Panc1 (cell line): ENCODE results near the gene GRID1. TPM values are rescaled to one million over a fixed set of nuclear protein-coding genes. Genes with fewer than 3 reads are reported as not detected.

Source experiments
- ATAC-seq: fragments of 200-7000 bp; cut with Tn5 transposase; 2 replicates; pipeline ENCODE4 v1.9.1; 2020; ENCODE audit warnings: mild to moderate bottlenecking, moderate library complexity
- BruUV-seq: library from RNA; stranded (reverse); fragments of 400-500 nt; replicated peaks from 2 replicates; lab custom pipeline; 2021; lab: Mats Ljungman, UMichigan
- CTCF ChIA-PET: fragments of 300-600 bp; sonication (Branson Sonifier 250); formaldehyde crosslinking; loops from one replicate; lab custom pipeline; 2022; ENCODE audit warnings: antibody characterized with exemption; lab: Charles Lee
- POLR2A ChIA-PET: fragments of 300-600 bp; sonication (Branson Sonifier 250); formaldehyde crosslinking; loops from one replicate; lab custom pipeline; 2022; ENCODE audit warnings: antibody characterized with exemption; lab: Charles Lee
- DNase-seq: peaks from one replicate; pipeline ENCODE4 v3.0.0-alpha.2; 2010; ENCODE audit warnings: low read depth, low spot score
- H3K27ac ChIP-seq: 2 replicates; pipeline ENCODE4 v1.5.1; 2011; ENCODE audit warnings: mild to moderate bottlenecking, low read length, inconsistent platforms
- H3K27me3 ChIP-seq: fragments of 200-500 bp; sonication (Bioruptor generic); 2 replicates; pipeline ENCODE4 v1.6.0; 2014; ENCODE audit warnings: low read length, inconsistent platforms; ENCODE audit not compliant: control insufficient read depth, insufficient read depth
- H3K36me3 ChIP-seq: fragments of 200-500 bp; sonication (Bioruptor generic); 2 replicates; pipeline ENCODE4 v1.5.1; 2014; ENCODE audit warnings: inconsistent platforms, mild to moderate bottlenecking, low read length, moderate library complexity; ENCODE audit not compliant: control insufficient read depth, insufficient read depth
- H3K4me1 ChIP-seq: 2 replicates; pipeline ENCODE4 v1.5.1; 2011; ENCODE audit warnings: inconsistent platforms, mild to moderate bottlenecking, low read length, moderate library complexity; ENCODE audit not compliant: control insufficient read depth, insufficient read depth
- H3K4me3 ChIP-seq, 2 experiments: 2 replicates each; pipeline ENCODE4 v1.5.1; 2011 to 2012; ENCODE audit warnings: low read depth in 2 of 2, low read length in 2 of 2, mild to moderate bottlenecking in 2 of 2, inconsistent platforms in 1 of 2, moderate library complexity in 1 of 2
- H3K9me3 ChIP-seq: fragments of 200-500 bp; sonication (Bioruptor generic); 2 replicates; pipeline ENCODE4 v1.5.1; 2014; ENCODE audit warnings: low read depth, mild to moderate bottlenecking, inconsistent platforms, low read length, moderate library complexity; ENCODE audit not compliant: control insufficient read depth, insufficient read depth
- POLR2AphosphoS5 ChIP-seq: IDR thresholded peaks from 2 replicates; pipeline ENCODE4 v1.6.1; 2012; ENCODE audit warnings: mild to moderate bottlenecking, low read depth, low read length, moderate library complexity
- REST ChIP-seq, 2 experiments: IDR thresholded peaks; 2 replicates each; pipeline ENCODE4 v1.6.1; 2011 to 2012; ENCODE audit warnings: low read depth in 2 of 2, control low read depth in 1 of 2, low read length in 1 of 2, mild to moderate bottlenecking in 1 of 2, moderate library complexity in 1 of 2; ENCODE audit not compliant: insufficient read depth in 1 of 2
- SIN3A ChIP-seq: IDR thresholded peaks from 2 replicates; pipeline ENCODE4 v1.6.1; 2012; ENCODE audit warnings: low read depth, mild to moderate bottlenecking, low read length, moderate library complexity, borderline replicate concordance; ENCODE audit not compliant: insufficient read depth
- TCF7L2 ChIP-seq: IDR thresholded peaks from 2 replicates; pipeline ENCODE4 v1.6.1; 2011; ENCODE audit warnings: mild to moderate bottlenecking, low read depth, low read length, inconsistent platforms
- in situ Hi-C: cut with HindIII; loops from 2 replicates; pipeline ENCODE4 v1.10.0; 2016; ENCODE audit warnings: low sequenced_read_pairs, low pct_unique_long_range_greater_than_20kb
- intact Hi-C: fragments of 100-400 bp; cut with micrococcal nuclease; formaldehyde crosslinking; loops from one replicate; pipeline ENCODE4 v1.10.0; 2022; ENCODE audit not compliant: unreplicated experiment
- total RNA-seq: library from RNA; stranded (reverse); gene quantifications from one replicate; pipeline ENCODE4 v1.2.1, GENCODE V29; 2021; ENCODE audit not compliant: unreplicated experiment
- TF ChIP-seq, protein P1 (sequence below): fragments of 450-650 bp; IDR thresholded peaks from 2 replicates; pipeline ENCODE4 v1.5.1; 2017; ENCODE audit warnings: mild to moderate bottlenecking

GRID1 gene
- total RNA-seq, 1 experiment from 2014 or later: 2.3 TPM

DNA sequence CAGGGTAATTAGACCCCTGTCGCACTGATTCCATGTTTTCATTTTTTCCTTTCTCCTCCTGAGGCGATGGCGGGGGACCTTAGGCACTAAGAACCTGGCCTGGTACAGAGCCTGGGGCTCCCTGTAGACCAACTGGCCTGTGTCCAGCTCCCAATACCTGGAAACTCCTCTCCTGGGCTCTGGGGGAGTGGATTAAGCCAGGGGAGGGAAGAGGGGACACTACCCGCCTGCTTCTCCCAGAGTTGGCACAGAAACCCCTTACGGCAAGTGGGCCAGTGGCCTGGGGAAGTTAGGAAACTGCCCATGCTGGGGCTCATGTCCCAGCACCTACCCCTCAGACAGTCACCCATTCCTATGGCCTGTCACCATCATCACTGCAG lies 121.6 kb downstream of the GRID1 start:
- BruUV-seq: no TSS peak
- intact Hi-C loops (no loop called here), in situ Hi-C loops (no loop called here)
- H3K27ac ChIP-seq: no peak overlapping the region
- H3K4me1 ChIP-seq: no peaks in the 10 kb centered on the region
- TF ChIP-seq TCF7L2 (no peak), REST (IDR thresholded peaks at IDR 0.05; ENCODE audit: insufficient read depth in 1 of 2, low read depth in 2 of 2, low read length in 1 of 2) (no peak), SIN3A (no peak), POLR2AphosphoS5 (no peak)
- TF ChIP-seq, protein P1, sequence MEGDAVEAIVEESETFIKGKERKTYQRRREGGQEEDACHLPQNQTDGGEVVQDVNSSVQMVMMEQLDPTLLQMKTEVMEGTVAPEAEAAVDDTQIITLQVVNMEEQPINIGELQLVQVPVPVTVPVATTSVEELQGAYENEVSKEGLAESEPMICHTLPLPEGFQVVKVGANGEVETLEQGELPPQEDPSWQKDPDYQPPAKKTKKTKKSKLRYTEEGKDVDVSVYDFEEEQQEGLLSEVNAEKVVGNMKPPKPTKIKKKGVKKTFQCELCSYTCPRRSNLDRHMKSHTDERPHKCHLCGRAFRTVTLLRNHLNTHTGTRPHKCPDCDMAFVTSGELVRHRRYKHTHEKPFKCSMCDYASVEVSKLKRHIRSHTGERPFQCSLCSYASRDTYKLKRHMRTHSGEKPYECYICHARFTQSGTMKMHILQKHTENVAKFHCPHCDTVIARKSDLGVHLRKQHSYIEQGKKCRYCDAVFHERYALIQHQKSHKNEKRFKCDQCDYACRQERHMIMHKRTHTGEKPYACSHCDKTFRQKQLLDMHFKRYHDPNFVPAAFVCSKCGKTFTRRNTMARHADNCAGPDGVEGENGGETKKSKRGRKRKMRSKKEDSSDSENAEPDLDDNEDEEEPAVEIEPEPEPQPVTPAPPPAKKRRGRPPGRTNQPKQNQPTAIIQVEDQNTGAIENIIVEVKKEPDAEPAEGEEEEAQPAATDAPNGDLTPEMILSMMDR: no peak
- no peaks in the 10 kb centered on the region for H3K36me3 ChIP-seq
- ChIA-PET POLR2A (no interaction called here), CTCF (interaction anchor here (0.6 to 1.0 kb wide), 2 partner anchors 167 to 463 kb away, joined by 3 to 4 read pairs; no protein-coding TSS in a partner anchor)
- no peaks in the 10 kb centered on the region for H3K9me3 ChIP-seq
- no peak for DNase-seq
- no peaks in the 10 kb centered on the region for H3K27me3 ChIP-seq
- ATAC-seq: no peak
- no peak overlapping the region for H3K4me3 ChIP-seq

DNA sequence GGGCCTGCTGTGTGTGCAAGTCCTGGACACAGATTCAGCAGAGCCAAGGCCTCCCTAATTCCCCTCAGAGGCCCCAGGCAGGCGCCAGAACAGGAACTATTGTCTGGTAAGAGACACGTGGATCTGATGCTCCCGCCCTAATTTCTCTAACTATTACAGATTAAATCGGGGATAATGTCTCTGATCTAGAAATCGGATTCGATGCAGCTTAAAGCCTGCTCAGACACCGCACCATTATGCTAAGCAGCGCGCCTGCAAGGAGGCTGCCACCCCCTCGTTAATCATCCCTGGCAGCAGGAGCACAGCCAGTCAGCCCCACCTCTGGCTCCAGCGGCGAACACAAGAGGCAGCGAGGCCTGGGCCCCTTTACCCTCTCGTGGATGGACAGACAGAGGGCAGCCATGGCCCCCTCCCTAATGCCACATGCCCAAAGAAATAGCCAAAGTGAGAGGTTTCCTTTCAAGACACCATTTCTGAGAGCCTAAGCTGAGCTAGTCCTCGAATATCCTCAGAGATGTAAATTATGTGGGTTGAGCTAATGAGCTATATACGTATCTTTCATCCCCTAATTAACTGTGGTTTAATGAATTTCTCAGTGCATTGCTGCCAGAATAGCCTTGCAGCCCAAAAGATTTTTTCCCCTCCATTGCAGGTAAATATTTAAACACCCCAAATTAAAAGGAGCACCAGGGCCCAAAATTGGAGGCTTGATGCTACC lies 122.1 kb downstream of the GRID1 start:
- BruUV-seq: no TSS peak
- POLR2A ChIA-PET: no interaction called here
- no peaks in the 10 kb centered on the region for H3K4me1 ChIP-seq
- intact Hi-C loops (no loop called here), in situ Hi-C loops (no loop called here)
- no peak overlapping the region for H3K4me3 ChIP-seq
- no peak for TF ChIP-seq SIN3A
- TF ChIP-seq, protein P1: no peak
- no peak for TF ChIP-seq POLR2AphosphoS5
- TF ChIP-seq TCF7L2: no peak
- TF ChIP-seq REST (IDR thresholded peaks at IDR 0.05; ENCODE audit: insufficient read depth in 1 of 2, low read depth in 2 of 2, low read length in 1 of 2): no peak
- no peaks in the 10 kb centered on the region for H3K27me3 ChIP-seq
- no peak for DNase-seq
- no peak; the same call in 1 of the 2 replicates for ATAC-seq
- H3K27ac ChIP-seq: no peak overlapping the region
- no peaks in the 10 kb centered on the region for H3K9me3 ChIP-seq
- CTCF ChIA-PET: interaction anchor here (0.6 to 1.0 kb wide), 2 partner anchors 166 to 462 kb away, joined by 3 to 4 read pairs; no protein-coding TSS in a partner anchor
- no peaks in the 10 kb centered on the region for H3K36me3 ChIP-seq
